SK-N-SH treated with all-trans-retinoic acid at 6 μM for 48 hours (cell line): ENCODE data around the gene SCO2.

ENCODE experiments used
- CSDC2 ChIP-seq: fragments of 250-450 bp; sonication (Bioruptor Pico); IDR thresholded peaks from 2 replicates; pipeline ENCODE4 v1.5.0; 2020; ENCODE audit warnings: mild to moderate bottlenecking, moderate library complexity
- ESRRG ChIP-seq: fragments of 250-450 bp; sonication (Bioruptor Pico); IDR thresholded peaks from 2 replicates; pipeline ENCODE4 v1.6.1; 2021; ENCODE audit warnings: mild to moderate bottlenecking
- GLIS3 ChIP-seq: fragments of 250-450 bp; sonication (Bioruptor Pico); IDR thresholded peaks from 2 replicates; pipeline ENCODE4 v1.5.0; 2020; ENCODE audit warnings: mild to moderate bottlenecking, moderate library complexity
- PATZ1 ChIP-seq: fragments of 250-450 bp; sonication (Bioruptor Pico); IDR thresholded peaks from 2 replicates; pipeline ENCODE4 v1.8.0; 2020; ENCODE audit warnings: mild to moderate bottlenecking, moderate library complexity, borderline replicate concordance
- POU6F1 ChIP-seq: fragments of 250-450 bp; sonication (Bioruptor Pico); IDR thresholded peaks from 2 replicates; pipeline ENCODE4 v1.8.0; 2021; ENCODE audit warnings: low read depth, mild to moderate bottlenecking, moderate library complexity, borderline replicate concordance
- RARB ChIP-seq: fragments of 250-450 bp; sonication (Bioruptor Pico); IDR thresholded peaks from 2 replicates; pipeline ENCODE4 v1.8.0; 2021; ENCODE audit warnings: mild to moderate bottlenecking, moderate library complexity
- TCF4 ChIP-seq: fragments of 250-450 bp; sonication (Bioruptor Pico); IDR thresholded peaks from 2 replicates; pipeline ENCODE4 v1.8.0; 2021; ENCODE audit warnings: mild to moderate bottlenecking, moderate library complexity, borderline replicate concordance
- TOX ChIP-seq: fragments of 250-450 bp; sonication (Bioruptor Pico); IDR thresholded peaks from 2 replicates; pipeline ENCODE4 v1.8.0; 2021; ENCODE audit warnings: mild to moderate bottlenecking, moderate library complexity, borderline replicate concordance
- TSHZ2 ChIP-seq: fragments of 250-450 bp; sonication (Bioruptor Pico); IDR thresholded peaks from 2 replicates; pipeline ENCODE4 v1.5.0; 2020; ENCODE audit warnings: mild to moderate bottlenecking, moderate library complexity
- ZFP3 ChIP-seq: fragments of 250-450 bp; sonication (Bioruptor Pico); IDR thresholded peaks from 2 replicates; pipeline ENCODE4 v1.5.0; 2020; ENCODE audit warnings: mild to moderate bottlenecking, moderate library complexity
- ZFP30 ChIP-seq: fragments of 450-650 bp; formaldehyde crosslinking; IDR thresholded peaks from 2 replicates; pipeline ENCODE4 v1.5.0; 2022; ENCODE audit warnings: mild to moderate bottlenecking, moderate library complexity
- ZNF8 ChIP-seq: fragments of 450-650 bp; formaldehyde crosslinking; IDR thresholded peaks from 2 replicates; pipeline ENCODE4 v1.5.0; 2020; ENCODE audit warnings: mild to moderate bottlenecking, moderate library complexity

GRCh38 chr22:50531546-50531961, 6.2 kb upstream of the SCO2 start:
- TF ChIP-seq RARB (CRISPR knock-in tag) (no peak), GLIS3 (CRISPR knock-in tag) (no peak), ESRRG (no peak), ZFP3 (CRISPR knock-in tag) (no peak), TSHZ2 (CRISPR knock-in tag) (no peak), TCF4 (CRISPR knock-in tag) (no peak), PATZ1 (CRISPR knock-in tag) (no peak), CSDC2 (CRISPR knock-in tag) (no peak), TOX (no peak), POU6F1 (no peak), ZNF8 (CRISPR knock-in tag) (no peak), ZFP30 (CRISPR knock-in tag) (no peak)
